DMS153 treated with DMSO at 0.1 percent for 48 hours (cell line): ENCODE measurements around the gene RBM26.
"Not testable (repeated sequence)": the region's sequence is repeated elsewhere in the genome, so short reads cannot be mapped to it uniquely, and the experiment has no call there.

ENCODE experiments used
- DNase-seq: peaks from one replicate; lab custom pipeline; 2025; ENCODE audit not compliant: unreplicated experiment; lab: John Stamatoyannopoulos, UW

Gene RBM26

GRCh38 chr13:79282976-79283375, 123.1 kb downstream of the RBM26 start:
- no peak for DNase-seq

GRCh38 chr13:79282508-79282907, 123.5 kb downstream of the RBM26 start:
- DNase-seq, result no peak

- DNase-seq, result no peak
These were observed 124.7 kb downstream of the RBM26 start for GRCh38 chr13:79281339-79281747.

DNA sequence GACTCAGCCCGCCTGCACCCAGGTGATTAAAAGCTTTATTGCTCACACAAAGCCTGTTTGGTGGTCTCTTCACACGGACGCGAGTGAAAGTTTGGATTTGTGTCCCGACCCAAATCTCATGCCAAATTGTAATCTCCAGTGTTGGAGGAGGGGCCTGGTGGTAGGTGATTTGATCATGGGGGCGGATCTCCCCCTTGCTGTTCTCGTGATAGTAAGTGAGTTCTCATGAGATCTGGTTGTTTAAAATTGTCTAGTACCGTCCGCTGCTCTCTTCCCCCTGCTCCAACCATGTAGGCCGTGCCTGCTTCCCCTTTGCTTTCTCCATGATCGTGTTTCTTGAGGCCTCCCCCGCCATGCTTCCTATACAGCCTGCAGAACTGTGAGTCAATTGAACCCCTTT, 126.3 kb downstream of the RBM26 start:
- not testable (repeated sequence) for DNase-seq

DNA sequence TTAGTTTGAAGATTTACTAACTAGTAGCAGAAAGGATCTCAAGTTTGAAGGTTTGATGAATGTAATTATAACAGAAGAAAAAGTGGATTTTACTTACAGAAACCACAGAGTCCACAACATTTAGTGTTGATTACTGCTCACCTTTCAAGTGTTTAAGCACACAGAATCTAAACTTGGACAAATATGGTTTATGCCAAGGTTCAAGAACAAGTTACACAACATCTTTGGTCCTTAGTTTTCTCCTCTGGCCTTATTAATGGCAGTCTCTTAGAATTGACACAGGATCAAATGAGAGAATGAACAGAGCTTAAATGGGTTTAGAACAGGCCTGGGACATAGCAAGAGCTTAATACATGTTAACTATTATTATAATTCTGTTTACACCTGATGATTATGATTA, 133.0 kb downstream of the RBM26 start:
- no peak for DNase-seq

GRCh38 chr13:79271616-79272015, 134.4 kb downstream of the RBM26 start:
- no peak for DNase-seq

GRCh38 chr13:79270859-79271258, 135.2 kb downstream of the RBM26 start:
- DNase-seq, result no peak
